Measurements from ENCODE around the gene GABRA5. TPM values are rescaled to one million over a fixed set of nuclear protein-coding genes. Genes with fewer than 3 reads are reported as not detected.
A peak's percentile ranks its signal among the peaks of the same experiment; 100 is the strongest.

The GABRA5 gene
- total and polyA plus RNA-seq, 2 of the 8 experiments (the other 6 are each of a cell fraction or from before 2014, with no cell fraction given), result 15.0 to 29.6 TPM

DNA sequence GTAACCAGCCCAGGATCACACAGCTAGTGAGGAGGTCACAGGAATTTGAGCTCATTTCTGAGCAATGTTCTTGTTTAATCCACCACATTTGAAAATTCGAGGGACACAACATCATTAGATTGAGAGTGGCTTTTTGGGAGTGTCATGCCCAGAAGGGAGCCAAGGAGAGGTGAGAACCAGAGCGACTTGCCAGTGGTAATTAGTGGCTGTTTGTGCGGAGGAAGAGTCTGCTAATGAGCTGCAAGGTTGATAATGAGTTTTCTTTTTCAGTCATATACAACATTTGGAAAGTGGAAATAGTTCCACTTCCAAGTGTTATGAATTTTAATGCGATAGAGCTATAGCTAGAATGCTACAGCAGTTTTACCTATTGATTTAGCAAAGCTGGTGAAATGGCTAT, 19.7 kb downstream of the GABRA5 start:
- Histone ChIP-seq H2BK120ac (replicated peaks; ENCODE audit: low read depth, low read length) (no peak overlapping the region), H3K23me2 (ENCODE audit: low read depth, low read length) (no peaks in the 10 kb centered on the region; the same call in 1 of the 2 replicates), H3K79me1 (ENCODE audit: low read depth, low read length) (no peaks in the 10 kb centered on the region), H3K4me3 (ENCODE audit: extremely low read depth in 1 of 4, insufficient read depth in 2 of 4, low read depth in 3 of 4, low read length in 4 of 4) (no peak overlapping the region), H3K23ac (ENCODE audit: insufficient read length) (no peak overlapping the region), H3K18ac (ENCODE audit: extremely low read depth, low read length) (no peak overlapping the region), H2AFZ (ENCODE audit: low read length) (no peak overlapping the region), H3K14ac (ENCODE audit: insufficient read length) (no peak overlapping the region), H2BK15ac (ENCODE audit: low read length) (no peak overlapping the region), H2BK5ac (ENCODE audit: low read depth, low read length) (0 out of 2 replicates have a peak overlapping the region, but pooled peaks have one; percentile 38), H3K9me3 (ENCODE audit: insufficient read depth in 2 of 2, low read depth in 1 of 2, low read length in 1 of 2) (no peaks in the 10 kb centered on the region), H3K4me1 (replicated peaks in 1 of 4; ENCODE audit: control insufficient read depth in 3 of 4, insufficient read depth in 4 of 4, low read length in 3 of 4) (peaks cover 0 to 2% (median under 1%) of the 10 kb centered on the region in 4 experiments; a peak in 4 of 7 replicates), H4K5ac (ENCODE audit: insufficient read length, low read depth, low read length) (no peak overlapping the region), H2BK20ac (ENCODE audit: low read length) (no peak overlapping the region), H4K91ac (replicated peaks; ENCODE audit: insufficient read length, low read length) (no peak overlapping the region), H3K27me3 (replicated peaks in 1 of 4; ENCODE audit: control insufficient read depth in 3 of 4, extremely low read depth in 1 of 4, insufficient read depth in 3 of 4, low read length in 3 of 4) (no peaks in the 10 kb centered on the region), H2BK12ac (ENCODE audit: low read depth, low read length) (no peak overlapping the region), H3K27ac (ENCODE audit: low read depth, low read length) (no peak overlapping the region), H4K8ac (ENCODE audit: extremely low read depth, insufficient read depth, low read length) (no peak overlapping the region), H3K36me3 (ENCODE audit: control insufficient read depth in 2 of 4, insufficient read depth in 4 of 4, low read length in 3 of 4) (no peaks in the 10 kb centered on the region; a peak in 1 of 8 replicates), H4K20me1 (replicated peaks in 1 of 2; ENCODE audit: control insufficient read depth in 1 of 2, insufficient read depth in 2 of 2, low read length in 2 of 2) (no peaks in the 10 kb centered on the region), H3K4ac (replicated peaks; ENCODE audit: insufficient read length, low read depth, low read length) (no peak overlapping the region), H3K4me2 (ENCODE audit: insufficient read depth in 1 of 2, low read depth in 2 of 2, low read length in 2 of 2) (no peak overlapping the region), H3K79me2 (ENCODE audit: control insufficient read depth in 1 of 2, insufficient read depth in 2 of 2, low read length in 2 of 2) (no peaks in the 10 kb centered on the region), H2AK5ac (ENCODE audit: low read depth, low read length) (no peak overlapping the region), H3K9ac (replicated peaks in 1 of 4; ENCODE audit: extremely low read depth in 1 of 4, low read depth in 3 of 4, low read length in 3 of 4) (no peak overlapping the region), H3K56ac (replicated peaks; ENCODE audit: insufficient read length, low read depth, low read length) (no peak overlapping the region)
- no peak for DNase-seq (ENCODE audit: low read depth in 1 of 2, low spot score in 2 of 2)
- peak; percentile 36 for FAIRE-seq
- CTCF ChIA-PET (ENCODE audit: partially characterized antibody), result interaction anchor here (1.0 to 1.5 kb wide), 5 partner anchors 88 to 473 kb away, joined by 3 to 6 read pairs (median 4); no protein-coding TSS in a partner anchor
- TF ChIP-seq, protein P1, sequence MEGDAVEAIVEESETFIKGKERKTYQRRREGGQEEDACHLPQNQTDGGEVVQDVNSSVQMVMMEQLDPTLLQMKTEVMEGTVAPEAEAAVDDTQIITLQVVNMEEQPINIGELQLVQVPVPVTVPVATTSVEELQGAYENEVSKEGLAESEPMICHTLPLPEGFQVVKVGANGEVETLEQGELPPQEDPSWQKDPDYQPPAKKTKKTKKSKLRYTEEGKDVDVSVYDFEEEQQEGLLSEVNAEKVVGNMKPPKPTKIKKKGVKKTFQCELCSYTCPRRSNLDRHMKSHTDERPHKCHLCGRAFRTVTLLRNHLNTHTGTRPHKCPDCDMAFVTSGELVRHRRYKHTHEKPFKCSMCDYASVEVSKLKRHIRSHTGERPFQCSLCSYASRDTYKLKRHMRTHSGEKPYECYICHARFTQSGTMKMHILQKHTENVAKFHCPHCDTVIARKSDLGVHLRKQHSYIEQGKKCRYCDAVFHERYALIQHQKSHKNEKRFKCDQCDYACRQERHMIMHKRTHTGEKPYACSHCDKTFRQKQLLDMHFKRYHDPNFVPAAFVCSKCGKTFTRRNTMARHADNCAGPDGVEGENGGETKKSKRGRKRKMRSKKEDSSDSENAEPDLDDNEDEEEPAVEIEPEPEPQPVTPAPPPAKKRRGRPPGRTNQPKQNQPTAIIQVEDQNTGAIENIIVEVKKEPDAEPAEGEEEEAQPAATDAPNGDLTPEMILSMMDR (IDR thresholded peaks at IDR 0.05; ENCODE audit: control extremely low read depth in 1 of 3, insufficient read depth in 1 of 3, low read depth in 1 of 3, low read length in 3 of 3), result no peak
- TF ChIP-seq TAF1 (IDR thresholded peaks at IDR 0.05; ENCODE audit: low read depth, low read length), result no peak
- TF ChIP-seq GTF2F1 (IDR thresholded peaks at IDR 0.05; ENCODE audit: borderline replicate concordance, low read depth, low read length), result no peak
- no peak for TF ChIP-seq CTBP2 (IDR thresholded peaks at IDR 0.05; ENCODE audit: borderline replicate concordance, insufficient read depth, insufficient read length, low read length)
- no peak for TF ChIP-seq SIX5 (IDR thresholded peaks at IDR 0.05; ENCODE audit: low read depth, low read length)
- no peak for TF ChIP-seq MAFK (IDR thresholded peaks at IDR 0.05; ENCODE audit: low read depth, low read length)
- WGBS, 2 experiments (ENCODE audit: extremely low coverage in 1 of 2, insufficient coverage in 1 of 2, insufficient read length in 1 of 2, insufficient replicate concordance in 2 of 2, low coverage in 1 of 2, low lambda C conversion rate in 2 of 2, missing lambda C conversion rate in 1 of 2), result 82% methylated on average over 4 of the region's 4 CpGs; no CpG with 5 or more reads in 1 of the 2 experiments
- POLR2A ChIA-PET (ENCODE audit: partially characterized antibody), result no interaction called here

Data from H1 (cell line).